H1 (cell line): ENCODE data around the gene ATP7A. TPM values are rescaled to one million over a fixed set of nuclear protein-coding genes. Genes with fewer than 3 reads are reported as not detected.
A peak's percentile ranks its signal among the peaks of the same experiment; 100 is the strongest.

Experiments used
- ASH2L ChIP-seq: fragments of 200-600, 300-600 bp; sonication (generic); IDR thresholded peaks from one replicate; pipeline ENCODE4 v1.7.1; 2017; ENCODE audit warnings: low read length
- BCL11A ChIP-seq, 2 experiments: IDR thresholded peaks; one replicate each; pipeline ENCODE4 v1.6.1; 2011; ENCODE audit warnings: low read depth in 2 of 2, low read length in 2 of 2, mild to moderate bottlenecking in 2 of 2
- CBX8 ChIP-seq: fragments of 300-800, 300-1000 bp; sonication (generic); IDR thresholded peaks from 2 replicates; pipeline ENCODE4 v1.7.1; 2016; ENCODE audit warnings: low read depth, low read length, borderline replicate concordance
- EP300 ChIP-seq, 2 experiments: IDR thresholded peaks; 1 replicate in 1 of 2; 2 replicates in 1 of 2; pipeline ENCODE4 v1.6.1; 2011 to 2012; ENCODE audit warnings: low read depth in 2 of 2, low read length in 2 of 2, mild to moderate bottlenecking in 2 of 2, borderline replicate concordance in 1 of 2, inconsistent platforms in 1 of 2, moderate library complexity in 1 of 2
- EZH2 ChIP-seq: fragments of 200-600 bp; sonication (generic); IDR thresholded peaks from 2 replicates; pipeline ENCODE4 v1.7.1; 2012; ENCODE audit warnings: low read depth, mild to moderate bottlenecking, moderate library complexity, low read length, inconsistent platforms; ENCODE audit not compliant: severe bottlenecking
- FOSL1 ChIP-seq: IDR thresholded peaks from 2 replicates; pipeline ENCODE4 v1.6.1; 2011; ENCODE audit warnings: mild to moderate bottlenecking, low read depth, low read length, moderate library complexity; ENCODE audit not compliant: insufficient read depth
- HDAC2 ChIP-seq, 2 experiments: fragments of 300-600 bp in 1 of 2; sonication (generic) in 1 of 2; IDR thresholded peaks; 2 replicates each; pipeline ENCODE4 v1.6.1; 2011 to 2012; ENCODE audit warnings: low read depth in 2 of 2, low read length in 2 of 2, mild to moderate bottlenecking in 2 of 2, moderate library complexity in 2 of 2, borderline replicate concordance in 1 of 2, inconsistent platforms in 1 of 2
- JUN ChIP-seq: IDR thresholded peaks from 2 replicates; pipeline ENCODE4 v1.6.1; 2011; ENCODE audit warnings: low read depth, mild to moderate bottlenecking, improper control_type of control experiment, low read length
- RNF2 ChIP-seq: fragments of 200-900, 300-1000 bp; sonication (generic); IDR thresholded peaks from 2 replicates; pipeline ENCODE4 v1.7.1; 2016; ENCODE audit warnings: borderline replicate concordance, low read depth, mild to moderate bottlenecking, antibody characterized with exemption, low read length; ENCODE audit not compliant: poor library complexity, severe bottlenecking; ENCODE audit errors: missing control alignments
- TCF12 ChIP-seq: IDR thresholded peaks from 2 replicates; pipeline ENCODE4 v1.6.1; 2011; ENCODE audit warnings: low read depth, mild to moderate bottlenecking, low read length
- polyA plus RNA-seq, 7 experiments: library from polyadenylated mRNA; depleted of rRNA in 3 of 7; stranded (reverse) in 5 of 7; unstranded in 2 of 7; fragments of >200 nt in 5 of 7; fragments of 200-250 nt in 2 of 7; gene quantifications; 1 replicate in 5 of 7; 2 replicates in 1 of 7; 4 replicates in 1 of 7; pipeline versions ENCODE4 v1.2.1 to v1.2.3, GENCODE V29; 2011 to 2013; ENCODE audit warnings: missing spikeins in 2 of 7, mixed read lengths in 2 of 7
- total RNA-seq: library from RNA; stranded (reverse); fragmentation: NEBNext Ultra II Directional; extraction: Animal tissue kit (Norgen Biotek cat#: 25700); gene quantifications from 2 replicates; pipeline ENCODE4 v1.2.1, GENCODE V29; 2021
- TF ChIP-seq, protein P1 (sequence below): IDR thresholded peaks from 2 replicates; pipeline ENCODE4 v1.6.1; 2012; ENCODE audit warnings: inconsistent platforms
- TF ChIP-seq, protein P2 (sequence below), 3 experiments: IDR thresholded peaks; 1 replicate in 2 of 3; 2 replicates in 1 of 3; pipeline versions ENCODE4 v1.5.1 to v1.6.1; 2011; ENCODE audit warnings: low read length in 3 of 3, mild to moderate bottlenecking in 3 of 3, inconsistent platforms in 2 of 3, low read depth in 1 of 3, moderate library complexity in 1 of 3; ENCODE audit not compliant: insufficient read depth in 1 of 3; ENCODE audit errors: control extremely low read depth in 1 of 3
- TF ChIP-seq, protein P3 (sequence below): IDR thresholded peaks from 2 replicates; pipeline ENCODE4 v1.6.1; 2012; ENCODE audit warnings: low read length, inconsistent platforms

ATP7A gene
- total and polyA plus RNA-seq, 2 of the 8 experiments (the other 6 are each of a cell fraction or from before 2014, with no cell fraction given), result 0.73 to 2.8 TPM

DNA sequence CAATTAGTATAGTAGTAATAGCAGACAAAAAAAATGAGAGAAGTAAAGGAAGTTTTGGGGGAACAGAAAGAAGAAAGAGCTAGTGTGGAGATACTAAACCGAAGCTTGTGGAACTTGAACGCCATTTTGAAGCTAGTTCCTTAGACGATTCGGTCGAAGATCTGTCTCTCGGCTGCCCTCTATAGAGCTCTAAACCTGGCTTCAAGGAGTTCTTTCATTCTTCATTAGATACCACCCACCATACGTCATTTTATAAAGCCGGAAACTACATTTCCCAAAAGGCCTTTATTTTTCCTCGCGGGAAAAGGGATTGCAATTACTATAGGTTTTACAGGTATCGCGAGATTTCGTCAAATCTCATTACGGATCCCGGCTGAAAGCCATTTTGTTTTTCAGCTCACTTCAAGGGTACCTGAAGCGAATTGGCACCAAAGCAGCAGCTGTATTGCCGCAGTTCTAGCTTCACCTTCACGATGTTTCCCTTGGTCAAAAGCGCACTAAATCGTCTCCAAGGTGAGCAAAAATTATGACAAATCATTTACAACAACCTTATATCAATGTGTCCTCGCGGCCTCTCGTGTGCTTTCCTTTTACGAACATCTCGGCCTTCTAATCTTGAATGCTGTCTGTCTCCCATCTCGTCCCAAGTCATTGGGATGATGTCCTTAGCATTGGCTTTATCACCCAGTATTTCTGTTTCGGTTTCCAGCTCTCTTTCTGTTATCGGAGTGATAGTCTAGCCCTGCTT lies 11.2 kb upstream of the ATP7A start, which contains the start of gene COX7B (continued):
- no peak for TF ChIP-seq RNF2
- TF ChIP-seq, protein P1, sequence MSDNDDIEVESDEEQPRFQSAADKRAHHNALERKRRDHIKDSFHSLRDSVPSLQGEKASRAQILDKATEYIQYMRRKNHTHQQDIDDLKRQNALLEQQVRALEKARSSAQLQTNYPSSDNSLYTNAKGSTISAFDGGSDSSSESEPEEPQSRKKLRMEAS, result no peak
- no peak for TF ChIP-seq EP300 (IDR thresholded peaks at IDR 0.05; ENCODE audit: borderline replicate concordance in 1 of 2, low read depth in 2 of 2, low read length in 2 of 2)
- no peak for TF ChIP-seq EZH2
- no peak for TF ChIP-seq ASH2L
- TF ChIP-seq HDAC2 (IDR thresholded peaks at IDR 0.05; ENCODE audit: borderline replicate concordance in 1 of 2, low read depth in 2 of 2, low read length in 2 of 2), result no peak
- TF ChIP-seq JUN, result no peak
- TF ChIP-seq, protein P2, sequence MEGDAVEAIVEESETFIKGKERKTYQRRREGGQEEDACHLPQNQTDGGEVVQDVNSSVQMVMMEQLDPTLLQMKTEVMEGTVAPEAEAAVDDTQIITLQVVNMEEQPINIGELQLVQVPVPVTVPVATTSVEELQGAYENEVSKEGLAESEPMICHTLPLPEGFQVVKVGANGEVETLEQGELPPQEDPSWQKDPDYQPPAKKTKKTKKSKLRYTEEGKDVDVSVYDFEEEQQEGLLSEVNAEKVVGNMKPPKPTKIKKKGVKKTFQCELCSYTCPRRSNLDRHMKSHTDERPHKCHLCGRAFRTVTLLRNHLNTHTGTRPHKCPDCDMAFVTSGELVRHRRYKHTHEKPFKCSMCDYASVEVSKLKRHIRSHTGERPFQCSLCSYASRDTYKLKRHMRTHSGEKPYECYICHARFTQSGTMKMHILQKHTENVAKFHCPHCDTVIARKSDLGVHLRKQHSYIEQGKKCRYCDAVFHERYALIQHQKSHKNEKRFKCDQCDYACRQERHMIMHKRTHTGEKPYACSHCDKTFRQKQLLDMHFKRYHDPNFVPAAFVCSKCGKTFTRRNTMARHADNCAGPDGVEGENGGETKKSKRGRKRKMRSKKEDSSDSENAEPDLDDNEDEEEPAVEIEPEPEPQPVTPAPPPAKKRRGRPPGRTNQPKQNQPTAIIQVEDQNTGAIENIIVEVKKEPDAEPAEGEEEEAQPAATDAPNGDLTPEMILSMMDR (IDR thresholded peaks at IDR 0.05; ENCODE audit: control extremely low read depth in 1 of 3, insufficient read depth in 1 of 3, low read depth in 1 of 3, low read length in 3 of 3), result peak in 2 of 3 experiments; percentile 24 to 46; a peak in 1 of 4 replicates
- no peak for TF ChIP-seq BCL11A (IDR thresholded peaks at IDR 0.05; ENCODE audit: low read depth in 2 of 2, low read length in 2 of 2)
- TF ChIP-seq, protein P3, sequence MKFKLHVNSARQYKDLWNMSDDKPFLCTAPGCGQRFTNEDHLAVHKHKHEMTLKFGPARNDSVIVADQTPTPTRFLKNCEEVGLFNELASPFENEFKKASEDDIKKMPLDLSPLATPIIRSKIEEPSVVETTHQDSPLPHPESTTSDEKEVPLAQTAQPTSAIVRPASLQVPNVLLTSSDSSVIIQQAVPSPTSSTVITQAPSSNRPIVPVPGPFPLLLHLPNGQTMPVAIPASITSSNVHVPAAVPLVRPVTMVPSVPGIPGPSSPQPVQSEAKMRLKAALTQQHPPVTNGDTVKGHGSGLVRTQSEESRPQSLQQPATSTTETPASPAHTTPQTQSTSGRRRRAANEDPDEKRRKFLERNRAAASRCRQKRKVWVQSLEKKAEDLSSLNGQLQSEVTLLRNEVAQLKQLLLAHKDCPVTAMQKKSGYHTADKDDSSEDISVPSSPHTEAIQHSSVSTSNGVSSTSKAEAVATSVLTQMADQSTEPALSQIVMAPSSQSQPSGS, result peak; percentile 94
- TF ChIP-seq FOSL1, result no peak
- TF ChIP-seq CBX8, result no peak
- TF ChIP-seq TCF12, result no peak
